Measurements from ENCODE around the gene CAB39. TPM values are rescaled to one million over a fixed set of nuclear protein-coding genes. Genes with fewer than 3 reads are reported as not detected.

CAB39 gene
- total RNA-seq, 1 donor from 2014 or later, result 78.9 TPM

- no peak for DNase-seq
- H3K36me3 ChIP-seq, result no peaks in the 10 kb centered on the region
- no peak for ATAC-seq
- no peak for TF ChIP-seq CTCF (IDR thresholded peaks at IDR 0.05)
- no peaks in the 10 kb centered on the region for H3K27me3 ChIP-seq
- H3K4me1 ChIP-seq, result peaks cover 15% of the 10 kb centered on the region
- intact Hi-C loops (cut with DNase I), result loop anchor here (10.0 kb wide), 1 partner anchor 58 kb away; no protein-coding TSS in a partner anchor
- H3K27ac ChIP-seq, result no peak overlapping the region
- no peak overlapping the region for H3K4me3 ChIP-seq
- H3K9me3 ChIP-seq, result no peaks in the 10 kb centered on the region
Observed at GRCh38 chr2:230783101-230783500, 70.5 kb downstream of the CAB39 start.

GRCh38 chr2:230784795-230785194 lies 72.2 kb downstream of the CAB39 start:
- no peaks in the 10 kb centered on the region for H3K27me3 ChIP-seq
- intact Hi-C loops (cut with DNase I), result loop anchor here (10.0 kb wide), 1 partner anchor 60 kb away; no protein-coding TSS in a partner anchor
- peaks cover 7% of the 10 kb centered on the region for H3K9me3 ChIP-seq
- DNase-seq (no peak), ATAC-seq (no peak)
- peaks cover 4% of the 10 kb centered on the region for H3K36me3 ChIP-seq
- TF ChIP-seq CTCF (IDR thresholded peaks at IDR 0.05), result no peak
- no peak overlapping the region for H3K27ac ChIP-seq
- H3K4me1 ChIP-seq, result peaks cover 8% of the 10 kb centered on the region
- no peak overlapping the region for H3K4me3 ChIP-seq

GRCh38 chr2:230785346-230785745 lies 72.7 kb downstream of the CAB39 start:
- H3K36me3 ChIP-seq, result peaks cover 9% of the 10 kb centered on the region
- DNase-seq (no peak), ATAC-seq (no peak)
- peaks cover 7% of the 10 kb centered on the region for H3K9me3 ChIP-seq
- H3K27ac ChIP-seq, result no peak overlapping the region
- H3K27me3 ChIP-seq, result no peaks in the 10 kb centered on the region
- no peak for TF ChIP-seq CTCF (IDR thresholded peaks at IDR 0.05)
- H3K4me1 ChIP-seq, result peaks cover 8% of the 10 kb centered on the region
- intact Hi-C loops (cut with DNase I), result loop anchor here (10.0 kb wide), 1 partner anchor 61 kb away; no protein-coding TSS in a partner anchor
- H3K4me3 ChIP-seq, result no peak overlapping the region

- H3K4me1 ChIP-seq, result no peaks in the 10 kb centered on the region
- no peak overlapping the region for H3K27ac ChIP-seq
- peaks cover 26% of the 10 kb centered on the region for H3K36me3 ChIP-seq
- intact Hi-C loops (cut with DNase I), result loop anchor here (10.0 kb wide), 1 partner anchor 62 kb away; no protein-coding TSS in a partner anchor
- no peak for ATAC-seq
- peaks cover 7% of the 10 kb centered on the region for H3K9me3 ChIP-seq
- no peak overlapping the region for H3K4me3 ChIP-seq
- no peak for DNase-seq
- no peaks in the 10 kb centered on the region for H3K27me3 ChIP-seq
- TF ChIP-seq CTCF (IDR thresholded peaks at IDR 0.05), result no peak
Observed at GRCh38 chr2:230787101-230787500, 74.5 kb downstream of the CAB39 start.

- intact Hi-C loops (cut with DNase I), result loop anchor here (10.0 kb wide), 1 partner anchor 64 kb away; no protein-coding TSS in a partner anchor
- ATAC-seq (no peak), DNase-seq (no peak)
- Histone ChIP-seq H3K4me1 (peaks cover 5% of the 10 kb centered on the region), H3K27me3 (no peaks in the 10 kb centered on the region), H3K36me3 (peaks cover 30% of the 10 kb centered on the region), H3K27ac (no peak overlapping the region), H3K4me3 (no peak overlapping the region), H3K9me3 (peaks cover 7% of the 10 kb centered on the region)
- TF ChIP-seq CTCF (IDR thresholded peaks at IDR 0.05), result no peak
Observed at GRCh38 chr2:230788554-230789175, 76.0 kb downstream of the CAB39 start.

All from upper lobe of right lung (tissue), 1 donor.